Mononuclear cell (primary cell): ENCODE results near the gene NSD1. TPM values are rescaled to one million over a fixed set of nuclear protein-coding genes. Genes with fewer than 3 reads are reported as not detected.
"Not testable (repeated sequence)": the region's sequence is repeated elsewhere in the genome, so short reads cannot be mapped to it uniquely, and the experiment has no call there.

Experiments used
- H3K27me3 ChIP-seq: 2 replicates; pipeline ENCODE4 v1.6.0; 2011; ENCODE audit warnings: low read length, control low read depth; ENCODE audit not compliant: insufficient read depth
- H3K4me1 ChIP-seq: 2 replicates; pipeline ENCODE4 v1.5.1; 2011; ENCODE audit warnings: mild to moderate bottlenecking, low read length, control low read depth; ENCODE audit not compliant: insufficient read depth
- H3K4me3 ChIP-seq: 2 replicates; pipeline ENCODE4 v1.5.1; 2011; ENCODE audit warnings: mild to moderate bottlenecking, low read length, moderate library complexity
- H3K9me3 ChIP-seq: 2 replicates; pipeline ENCODE4 v1.5.1; 2011; ENCODE audit warnings: low read depth, mild to moderate bottlenecking, control low read depth, low read length
- total RNA-seq: library from RNA; depleted of rRNA; stranded (reverse); fragments of >200 nt; gene quantifications from one replicate; pipeline ENCODE4 v1.2.3, GENCODE V29; 2012

NSD1 gene
- total RNA-seq, 1 donor: 69.0 TPM

DNA sequence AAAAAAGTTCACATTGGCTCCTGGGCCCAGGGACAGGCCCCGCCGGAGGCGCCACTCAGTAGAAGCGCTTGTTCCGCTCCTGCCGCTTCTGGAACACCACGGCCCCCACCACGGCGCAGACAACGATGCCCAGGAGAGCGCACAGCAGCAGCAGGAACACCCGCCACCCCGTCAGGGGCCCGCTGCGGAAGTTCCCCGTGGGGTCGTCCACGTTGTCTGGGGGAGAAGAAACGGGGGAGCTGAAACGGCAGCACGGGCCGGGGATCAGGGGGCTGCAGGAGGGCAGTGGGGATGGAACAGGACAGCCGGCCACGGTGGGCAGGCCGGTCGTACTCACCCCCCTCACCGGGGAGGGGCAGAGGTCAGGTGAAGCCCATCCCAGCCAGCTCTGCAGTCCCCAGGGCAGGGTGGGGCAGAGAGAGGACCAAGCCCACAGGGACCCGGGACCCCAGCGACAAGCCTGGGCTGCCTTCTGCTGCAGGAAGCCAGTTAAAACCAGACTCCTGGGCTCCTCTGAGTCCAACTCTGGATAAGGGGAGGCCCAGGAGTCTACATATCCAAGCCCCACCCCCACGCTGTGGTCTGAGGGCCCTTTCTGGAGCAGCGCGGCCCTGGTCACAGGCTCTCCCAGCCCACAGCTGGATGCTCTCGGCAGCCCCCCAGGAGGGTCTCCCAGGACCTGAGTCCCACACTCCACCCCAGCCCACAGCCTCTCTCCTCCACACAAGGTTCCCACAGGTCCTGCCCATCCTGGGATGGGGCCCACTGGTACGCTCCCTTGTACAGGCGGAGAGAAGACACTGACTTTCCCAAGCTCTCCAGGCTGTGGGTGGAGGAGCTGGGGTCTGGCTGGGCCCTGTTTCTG, 198.7 kb downstream of the NSD1 start:
- H3K4me1 ChIP-seq: peaks cover 21% of the 10 kb centered on the region
- no peak overlapping the region for H3K4me3 ChIP-seq
- H3K27me3 ChIP-seq: no peaks in the 10 kb centered on the region
- no peaks in the 10 kb centered on the region for H3K9me3 ChIP-seq

DNA sequence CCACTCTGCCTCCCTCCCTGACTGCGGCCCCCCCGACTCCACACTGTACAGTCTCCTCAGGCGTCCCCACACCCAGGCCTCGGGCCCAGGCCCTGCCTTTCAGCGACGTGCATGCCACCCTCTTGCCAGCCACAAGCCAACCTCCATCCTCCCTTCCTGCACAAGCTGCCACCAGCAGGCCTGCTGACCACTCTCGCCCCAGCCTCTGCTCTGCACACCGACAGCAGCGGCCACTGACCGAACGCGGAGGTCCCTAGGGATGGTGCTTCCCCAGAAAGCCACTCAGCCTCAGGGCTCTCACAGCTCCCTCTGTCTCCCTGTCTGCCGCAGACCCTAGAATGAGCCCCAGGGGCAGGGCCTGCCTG, 199.3 kb downstream of the NSD1 start:
- Histone ChIP-seq H3K4me3 (no peak overlapping the region), H3K9me3 (no peaks in the 10 kb centered on the region), H3K4me1 (peaks cover 21% of the 10 kb centered on the region), H3K27me3 (no peaks in the 10 kb centered on the region)

DNA sequence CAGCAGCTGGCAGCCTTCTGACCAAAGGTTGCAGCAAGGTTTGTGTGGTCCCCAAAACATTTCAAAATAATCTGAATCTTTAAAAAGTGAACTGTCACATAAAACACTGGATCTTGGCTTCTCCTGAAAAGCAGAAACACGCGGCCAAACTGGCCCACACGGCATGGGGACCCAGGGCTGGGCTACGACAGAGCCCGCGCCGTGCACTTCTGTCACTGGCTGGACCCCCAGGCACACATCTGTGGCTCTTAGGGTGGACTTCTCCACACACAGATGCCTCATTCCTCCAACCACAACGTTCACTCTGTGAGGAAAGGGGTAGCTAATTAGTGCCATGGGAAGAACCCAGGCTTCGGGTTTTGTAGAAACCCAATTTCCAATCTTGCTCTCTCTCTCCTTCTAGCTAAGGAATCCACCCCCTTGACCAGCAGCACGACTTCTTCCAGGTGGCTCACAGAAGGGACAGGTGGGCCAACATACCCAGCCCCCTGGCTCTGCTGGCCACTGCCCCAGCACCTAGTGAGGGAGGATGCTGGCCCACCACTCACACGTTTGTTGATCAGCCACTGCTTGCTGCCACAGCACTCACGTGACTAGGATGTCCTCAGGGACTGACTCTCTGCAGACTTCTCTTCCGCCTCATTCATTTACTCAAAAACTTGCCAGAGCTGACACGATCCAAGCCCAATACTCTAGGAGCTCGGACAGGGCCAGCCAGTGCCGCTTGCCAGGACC, 200.0 kb downstream of the NSD1 start:
- no peaks in the 10 kb centered on the region for H3K9me3 ChIP-seq
- no peaks in the 10 kb centered on the region for H3K27me3 ChIP-seq
- peaks cover 25% of the 10 kb centered on the region for H3K4me1 ChIP-seq
- H3K4me3 ChIP-seq: no peak overlapping the region

DNA sequence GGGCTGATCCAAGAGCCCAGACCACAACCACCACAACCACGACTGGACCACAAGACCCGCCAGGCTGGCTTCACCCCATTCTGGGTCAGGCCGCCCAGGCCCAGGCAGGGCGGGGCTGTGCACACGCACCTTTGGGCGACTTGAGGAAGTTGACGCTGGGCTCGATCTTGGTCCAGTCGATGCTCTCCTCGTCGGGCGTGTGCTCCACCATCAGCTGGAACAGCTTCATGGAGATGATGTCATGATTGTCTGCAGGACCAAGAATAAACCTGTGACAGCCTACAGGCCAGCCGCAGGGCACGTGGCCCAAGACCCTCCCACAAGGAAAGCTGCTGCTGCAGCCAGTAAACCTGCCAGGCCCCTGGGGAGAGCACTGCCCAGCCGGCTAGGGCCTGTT, 200.6 kb downstream of the NSD1 start:
- H3K27me3 ChIP-seq: no peaks in the 10 kb centered on the region
- H3K9me3 ChIP-seq: no peaks in the 10 kb centered on the region
- no peak overlapping the region for H3K4me3 ChIP-seq
- H3K4me1 ChIP-seq: peaks cover 30% of the 10 kb centered on the region

DNA sequence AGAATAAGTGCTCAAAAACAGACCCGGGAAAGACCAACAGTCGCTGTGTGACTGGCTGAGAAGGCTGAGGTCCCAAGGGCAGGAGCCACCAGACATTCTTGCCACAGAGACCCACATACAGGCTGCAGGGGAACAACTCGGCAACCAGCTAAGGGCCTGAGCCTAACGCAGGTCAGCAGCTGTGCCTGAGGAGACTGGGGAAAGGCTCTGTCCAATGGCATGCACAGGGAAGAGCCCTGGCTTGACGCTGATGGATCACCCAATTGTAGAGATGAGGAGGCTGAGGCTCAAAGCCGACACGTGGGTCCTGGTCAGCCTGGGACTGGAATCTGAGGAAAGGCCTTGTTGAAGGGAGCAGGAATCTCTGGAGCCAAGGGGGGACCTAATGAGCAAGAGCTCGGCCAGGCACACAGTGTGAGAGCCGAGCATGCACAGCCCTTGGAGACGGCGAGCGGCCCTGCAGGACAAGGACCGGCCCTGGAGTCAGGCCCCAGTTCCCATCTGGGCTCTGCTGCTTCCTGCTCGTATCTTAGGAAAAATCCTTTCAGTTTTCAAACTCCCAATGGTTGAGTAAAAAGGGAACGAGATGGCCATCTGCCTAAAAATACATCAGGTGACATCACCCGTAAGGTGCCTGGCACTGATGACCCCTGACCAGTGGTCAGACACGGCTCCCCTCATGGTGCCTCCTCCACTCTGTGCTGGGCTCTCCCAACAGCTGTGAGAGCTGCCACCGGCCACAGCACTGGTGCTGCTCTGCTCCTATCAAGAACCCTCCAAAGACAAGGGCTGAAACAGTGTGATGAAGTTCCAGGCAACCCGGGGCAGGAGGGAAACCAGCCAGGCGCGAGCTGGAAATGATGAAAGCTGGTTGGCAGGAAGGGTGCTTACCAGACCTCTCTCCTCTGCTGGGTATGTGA, 201.5 kb downstream of the NSD1 start:
- Histone ChIP-seq H3K27me3 (no peaks in the 10 kb centered on the region), H3K4me3 (no peak overlapping the region), H3K9me3 (no peaks in the 10 kb centered on the region), H3K4me1 (peaks cover 38% of the 10 kb centered on the region)

DNA sequence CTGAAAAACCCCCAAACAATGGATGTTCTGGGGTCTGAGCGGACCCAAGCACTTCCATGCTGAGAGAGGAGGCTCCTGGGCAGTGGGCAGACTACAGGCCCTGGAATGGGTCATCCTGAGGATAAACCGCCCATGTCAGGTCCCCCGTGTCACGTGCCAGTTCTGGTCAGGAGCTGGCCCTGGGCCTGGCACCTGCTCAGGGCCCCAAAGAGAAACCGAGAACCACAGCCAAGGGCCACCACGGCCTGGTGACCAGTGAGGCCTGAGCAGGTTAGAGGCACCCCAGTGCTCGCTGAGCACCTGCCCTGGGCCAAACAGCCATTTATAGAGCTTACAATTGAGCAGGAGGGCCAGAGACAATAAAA, 202.1 kb downstream of the NSD1 start:
- no peaks in the 10 kb centered on the region for H3K27me3 ChIP-seq
- no peak overlapping the region for H3K4me3 ChIP-seq
- no peaks in the 10 kb centered on the region for H3K9me3 ChIP-seq
- peaks cover 36% of the 10 kb centered on the region for H3K4me1 ChIP-seq

DNA sequence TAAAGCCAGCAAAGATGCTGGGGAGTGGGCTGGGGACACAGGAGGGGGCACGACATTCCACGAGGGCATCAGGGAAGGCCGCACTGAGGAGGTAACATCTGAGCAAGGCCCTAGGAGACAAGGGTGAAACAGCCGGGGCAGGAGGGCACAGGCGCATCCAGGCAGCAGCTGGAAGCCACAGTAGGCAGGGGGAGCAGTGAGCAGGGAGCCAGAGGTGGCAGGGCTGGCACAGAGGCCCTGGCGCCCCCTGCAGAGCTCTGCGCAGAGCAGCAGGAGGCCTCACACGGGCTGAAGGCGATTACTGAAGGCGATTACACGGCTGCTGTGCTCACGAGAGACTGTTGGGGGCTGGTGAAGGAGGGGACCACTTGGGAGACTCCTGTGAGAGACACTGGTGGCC, 202.5 kb downstream of the NSD1 start:
- Histone ChIP-seq H3K4me3 (no peak overlapping the region), H3K27me3 (no peaks in the 10 kb centered on the region), H3K4me1 (peaks cover 32% of the 10 kb centered on the region), H3K9me3 (no peaks in the 10 kb centered on the region)

DNA sequence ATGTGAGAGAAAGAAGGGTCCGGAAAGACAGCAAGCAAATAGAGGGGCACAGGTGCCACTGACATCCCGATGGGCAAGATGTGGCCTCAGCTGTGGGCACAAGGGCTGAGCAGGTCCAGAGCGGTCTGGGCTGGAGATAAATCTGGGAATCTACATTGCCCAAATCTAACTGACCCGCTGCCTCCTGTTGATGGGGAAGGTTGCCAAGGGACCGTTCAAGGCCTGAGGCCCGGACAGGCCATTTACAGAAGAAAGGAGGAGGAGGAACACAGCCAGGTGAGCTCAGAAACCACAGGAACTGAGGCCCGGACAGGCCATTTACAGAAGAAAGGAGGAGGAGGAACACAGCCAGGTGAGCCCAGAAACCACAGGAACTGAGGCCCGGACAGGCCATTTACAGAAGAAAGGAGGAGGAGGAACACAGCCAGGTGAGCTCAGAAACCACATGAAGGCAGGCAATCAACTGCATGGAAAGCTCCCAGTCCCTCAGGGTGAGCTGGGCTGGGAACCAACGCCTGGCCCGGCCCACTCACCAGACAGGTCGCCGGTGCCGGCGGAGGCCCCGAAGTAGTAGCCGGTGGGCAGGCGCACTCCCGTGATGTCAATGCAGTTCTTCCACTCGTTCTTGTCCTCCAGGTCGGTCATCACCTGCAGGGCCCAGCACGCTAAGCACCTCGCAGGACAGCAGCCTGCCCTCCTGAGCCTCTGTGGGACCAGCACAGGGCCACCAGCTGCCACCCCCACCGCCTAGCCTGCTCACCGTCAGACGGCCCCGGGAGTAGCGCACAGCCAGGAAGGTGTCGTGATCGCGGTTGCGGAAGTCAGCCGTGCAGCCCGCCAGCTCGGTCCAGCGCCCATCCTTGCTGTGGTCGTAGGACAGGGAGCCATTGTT, 203.3 kb downstream of the NSD1 start:
- Histone ChIP-seq H3K9me3 (no peaks in the 10 kb centered on the region), H3K4me1 (peaks cover 25% of the 10 kb centered on the region), H3K4me3 (no peak overlapping the region), H3K27me3 (no peaks in the 10 kb centered on the region)

DNA sequence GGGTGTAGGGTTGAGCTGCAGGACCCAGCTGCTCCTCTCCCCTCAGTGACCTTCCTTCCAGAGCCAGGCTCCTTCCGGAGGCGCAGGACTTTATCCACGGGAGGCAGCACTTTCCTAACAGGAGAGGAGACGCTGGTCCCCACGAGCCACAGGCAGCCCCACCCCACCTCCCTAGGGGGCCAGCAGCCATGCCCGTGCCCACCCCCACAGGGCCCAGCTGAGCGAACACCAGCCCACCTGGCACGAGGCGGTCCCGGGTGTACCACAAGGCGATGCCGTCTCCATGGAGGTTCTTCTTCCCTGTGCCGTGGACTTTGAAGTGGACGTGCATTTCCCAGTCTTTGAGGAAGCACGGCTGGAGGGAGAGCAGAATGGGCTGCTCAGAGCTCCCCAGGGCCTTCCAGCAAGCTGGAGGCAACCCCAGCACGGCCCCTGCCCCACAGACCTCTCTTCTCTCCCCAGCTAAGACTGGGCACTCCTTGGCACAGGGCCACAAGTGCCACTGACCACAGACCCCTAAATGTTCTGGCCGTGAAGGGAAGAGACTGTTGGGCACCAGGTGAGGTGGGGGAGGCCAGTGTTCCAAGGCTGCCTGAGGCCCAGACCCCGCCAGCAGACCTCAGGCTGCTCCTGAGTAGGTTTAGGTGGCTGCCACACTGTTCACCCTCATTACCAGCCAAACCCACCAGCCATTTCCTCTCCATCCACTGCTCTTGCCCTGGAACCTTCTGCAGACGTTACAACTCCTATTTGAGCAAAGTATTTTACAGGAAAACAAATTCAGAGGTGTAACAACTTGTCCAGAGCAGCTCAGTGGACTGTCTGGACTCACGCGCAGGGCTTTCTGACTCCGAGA, 204.9 kb downstream of the NSD1 start:
- Histone ChIP-seq H3K4me3 (no peak overlapping the region), H3K9me3 (no peaks in the 10 kb centered on the region), H3K27me3 (no peaks in the 10 kb centered on the region), H3K4me1 (peaks cover 17% of the 10 kb centered on the region)

DNA sequence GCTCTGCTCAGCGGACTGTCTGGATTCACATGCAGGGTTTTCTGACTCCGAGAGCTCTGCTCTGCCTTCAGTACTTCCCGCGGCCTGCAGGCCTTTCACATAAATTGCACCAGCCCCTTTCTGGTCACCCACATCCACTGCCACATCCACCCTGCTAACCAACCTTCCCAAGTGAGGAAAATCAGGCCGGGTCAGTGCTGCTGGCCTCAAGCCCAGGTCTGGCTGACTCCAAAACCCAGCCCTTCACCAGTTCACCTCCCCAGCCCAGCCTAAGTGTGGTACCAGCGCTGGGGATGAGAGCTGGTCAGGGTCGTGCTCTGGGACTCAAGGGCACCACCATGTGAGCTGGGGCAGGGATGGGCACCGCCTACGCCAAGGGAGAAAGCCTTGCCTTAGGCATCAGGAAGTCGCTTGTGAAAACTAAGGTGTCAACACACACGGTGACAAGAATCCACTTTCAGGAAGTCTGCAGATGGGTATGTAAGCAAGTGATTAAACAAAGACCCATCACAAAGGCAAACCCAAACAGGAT, 205.6 kb downstream of the NSD1 start:
- no peaks in the 10 kb centered on the region for H3K9me3 ChIP-seq
- H3K4me1 ChIP-seq: peaks cover 17% of the 10 kb centered on the region
- no peaks in the 10 kb centered on the region for H3K27me3 ChIP-seq
- H3K4me3 ChIP-seq: no peak overlapping the region

DNA sequence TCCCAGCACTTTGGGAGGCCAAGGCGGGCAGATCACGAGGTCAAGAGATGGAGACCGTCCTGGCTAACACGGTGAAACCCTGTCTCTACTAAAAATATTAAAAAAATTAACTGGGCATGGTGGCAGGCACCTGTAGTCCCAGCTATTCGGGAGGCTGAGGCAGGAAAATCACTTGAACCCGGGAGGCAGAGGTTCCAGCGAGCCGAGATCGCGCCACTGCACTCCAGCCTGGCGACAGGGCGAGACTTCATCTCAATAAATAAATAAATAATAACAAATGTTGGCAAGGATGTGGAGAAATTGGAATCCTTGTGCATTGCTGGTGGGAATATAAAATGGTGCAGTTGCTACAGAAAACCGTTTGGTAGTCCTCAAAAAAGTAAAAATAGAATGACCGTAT, 209.4 kb downstream of the NSD1 start:
- H3K4me3 ChIP-seq, H3K27me3 ChIP-seq, H3K9me3 ChIP-seq: not testable (repeated sequence)
- H3K4me1 ChIP-seq: peaks cover 29% of the 10 kb centered on the region

DNA sequence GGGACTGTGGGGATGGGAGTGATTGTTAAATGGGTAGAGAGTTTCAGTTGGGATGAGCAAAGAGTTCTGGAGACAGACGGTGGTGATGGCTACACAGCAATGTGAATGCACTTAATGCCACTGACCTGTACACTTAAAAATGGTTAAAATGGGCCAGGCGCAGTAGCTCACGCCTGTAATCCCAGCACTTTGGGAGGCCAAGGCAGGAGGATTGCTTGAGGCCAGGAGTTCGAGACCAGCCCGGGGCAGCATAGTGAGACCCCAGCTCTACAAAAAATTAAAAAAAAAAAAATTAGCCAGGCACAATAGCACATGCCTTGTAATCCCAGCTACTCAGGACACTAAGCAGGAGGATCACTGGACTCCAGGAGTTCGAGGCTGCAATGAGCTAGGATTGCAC, 210.2 kb downstream of the NSD1 start:
- no peaks in the 10 kb centered on the region for H3K27me3 ChIP-seq
- no peaks in the 10 kb centered on the region for H3K9me3 ChIP-seq
- no peak overlapping the region for H3K4me3 ChIP-seq
- peaks cover 29% of the 10 kb centered on the region for H3K4me1 ChIP-seq

DNA sequence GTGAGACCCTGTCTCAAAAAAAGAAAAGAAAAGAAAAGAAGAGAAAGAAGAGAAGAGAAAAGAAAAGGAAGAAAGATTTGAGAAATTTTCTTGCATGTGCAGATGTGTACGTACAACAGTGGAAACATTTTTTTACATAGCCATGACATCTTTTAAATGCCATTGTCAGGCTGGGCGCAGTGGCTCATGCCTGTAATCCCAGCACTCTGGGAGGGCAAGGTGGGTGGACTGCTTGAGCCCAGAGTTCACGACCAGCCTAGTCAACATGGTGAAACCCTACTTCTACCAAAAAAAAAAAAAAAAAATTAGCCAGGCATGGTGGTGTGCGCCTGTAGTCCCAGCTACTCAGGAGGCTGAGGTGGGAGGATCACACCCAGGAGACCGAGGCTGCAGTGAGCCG, 211.3 kb downstream of the NSD1 start:
- Histone ChIP-seq H3K27me3 (no peaks in the 10 kb centered on the region), H3K4me1 (peaks cover 29% of the 10 kb centered on the region), H3K4me3 (no peak overlapping the region), H3K9me3 (no peaks in the 10 kb centered on the region)
